Urothelium cell line (cell line): ENCODE data around the gene COL25A1.

Experiments
- DNase-seq: peaks from one replicate; pipeline ENCODE4 v3.0.0; 2011; ENCODE audit warnings: low spot score, mixed read lengths
- FAIRE-seq: peaks from 2 replicates; lab custom pipeline; 2011; peaks lifted over from hg19 to GRCh38; lab: Jason Lieb, UNC

The COL25A1 gene

DNA sequence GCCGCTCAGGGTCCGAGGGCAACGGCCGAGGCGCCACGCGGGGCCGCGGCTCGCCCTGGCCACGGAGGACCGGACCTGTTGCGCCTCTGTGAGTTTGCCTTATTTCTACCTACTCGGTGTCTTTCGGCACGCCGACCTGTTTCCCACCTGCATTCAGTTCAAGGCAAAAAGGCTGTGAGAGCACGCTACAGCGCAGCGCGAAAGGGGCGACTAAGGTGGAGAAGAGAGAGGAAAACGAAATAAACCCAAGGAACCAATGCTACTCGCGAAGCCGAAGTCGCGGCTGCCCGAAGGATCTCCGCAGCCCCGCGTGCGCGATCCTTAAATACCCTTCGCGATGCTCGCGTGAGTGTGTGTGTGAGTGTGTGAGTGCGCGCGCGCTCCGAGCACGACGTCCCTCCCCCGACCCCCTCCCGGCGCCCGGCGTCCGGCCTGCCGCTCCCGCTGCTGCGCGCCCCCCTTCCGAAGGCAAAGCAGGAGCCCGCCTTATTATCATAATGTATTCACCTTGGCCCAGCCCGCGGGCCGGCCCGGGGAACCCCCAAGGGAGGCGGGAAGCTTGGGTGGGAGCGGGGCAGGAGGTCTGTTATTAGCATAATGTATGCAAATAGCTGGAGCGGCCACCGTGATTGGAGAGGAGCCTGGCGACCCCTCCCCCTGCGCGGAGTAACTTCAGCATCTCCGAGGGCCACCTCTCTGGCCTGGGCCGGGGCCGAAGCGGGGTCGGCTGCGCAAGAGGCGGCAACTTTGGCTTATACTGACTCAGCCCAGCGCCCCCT, at the start of gene COL25A1:
COL25A1 (minus strand) TSS at position 298 of the 779 bp plus-strand sequence.
- DNase-seq (no peak), FAIRE-seq (no peak)

DNA sequence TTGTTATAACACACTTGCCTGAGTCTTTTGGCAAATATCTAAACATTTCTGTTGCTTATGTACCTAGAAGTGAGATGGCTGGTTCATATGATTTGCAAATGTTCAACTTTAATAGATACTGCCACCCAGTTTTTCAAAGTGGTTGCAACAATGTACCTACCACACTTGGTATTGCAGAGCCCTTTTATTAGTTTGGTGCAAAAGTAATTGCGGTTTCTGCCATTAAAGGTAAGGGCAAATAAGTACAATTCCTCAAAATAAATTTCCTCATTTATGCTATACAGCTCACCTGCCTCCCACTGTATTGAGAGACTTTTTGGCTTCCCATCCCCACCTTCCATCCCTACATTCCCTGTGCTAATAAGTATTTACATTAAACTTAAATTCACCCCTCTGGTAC, 47.7 kb upstream of the COL25A1 start:
- DNase-seq (no peak), FAIRE-seq (no peak)

DNA sequence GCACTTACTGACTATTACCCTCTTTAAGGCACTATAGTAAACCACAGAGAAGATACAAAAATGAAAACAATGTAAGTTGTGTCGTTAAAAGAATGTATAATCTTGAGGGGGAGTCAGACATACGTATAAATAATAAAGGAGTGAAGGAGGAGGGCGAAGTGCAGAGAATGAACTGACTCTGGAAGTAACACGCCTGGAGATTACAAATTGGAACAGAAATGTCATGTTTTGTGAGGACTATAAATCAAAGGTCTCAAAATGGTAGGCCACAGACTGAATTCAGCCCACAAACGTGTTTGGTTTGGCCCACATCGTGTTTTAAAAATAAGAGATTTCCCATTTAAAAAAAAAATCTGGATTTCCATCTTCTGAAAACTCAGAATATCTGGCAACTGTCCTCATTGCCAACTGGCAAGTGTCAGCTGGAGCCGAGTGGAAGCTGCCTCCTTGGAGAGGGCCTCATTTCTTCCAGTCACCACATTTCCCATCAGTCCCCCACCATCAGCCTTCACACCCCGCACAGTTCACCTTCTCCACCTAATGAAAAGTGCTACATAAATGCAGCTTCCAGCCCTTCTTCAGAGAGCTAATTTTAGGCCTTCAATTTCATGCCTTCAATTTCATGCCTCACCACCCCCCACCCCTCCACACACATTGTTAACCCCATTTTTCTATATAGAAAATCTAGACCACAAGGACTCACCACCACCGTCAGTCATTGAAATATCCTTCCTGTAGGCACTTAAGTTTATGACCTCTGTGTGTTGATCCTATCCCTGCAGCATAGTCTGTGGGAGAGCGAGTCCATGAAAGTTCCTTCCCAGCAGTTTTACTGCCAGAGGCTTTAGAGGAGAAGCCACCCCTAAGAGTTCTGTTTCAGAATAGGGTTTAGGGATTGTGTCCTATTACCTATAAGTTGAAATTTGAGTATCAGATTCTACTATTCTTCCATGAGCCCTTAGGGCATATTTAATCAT, 32.0 kb upstream of the COL25A1 start:
- DNase-seq, result no peak
- no peak for FAIRE-seq

DNA sequence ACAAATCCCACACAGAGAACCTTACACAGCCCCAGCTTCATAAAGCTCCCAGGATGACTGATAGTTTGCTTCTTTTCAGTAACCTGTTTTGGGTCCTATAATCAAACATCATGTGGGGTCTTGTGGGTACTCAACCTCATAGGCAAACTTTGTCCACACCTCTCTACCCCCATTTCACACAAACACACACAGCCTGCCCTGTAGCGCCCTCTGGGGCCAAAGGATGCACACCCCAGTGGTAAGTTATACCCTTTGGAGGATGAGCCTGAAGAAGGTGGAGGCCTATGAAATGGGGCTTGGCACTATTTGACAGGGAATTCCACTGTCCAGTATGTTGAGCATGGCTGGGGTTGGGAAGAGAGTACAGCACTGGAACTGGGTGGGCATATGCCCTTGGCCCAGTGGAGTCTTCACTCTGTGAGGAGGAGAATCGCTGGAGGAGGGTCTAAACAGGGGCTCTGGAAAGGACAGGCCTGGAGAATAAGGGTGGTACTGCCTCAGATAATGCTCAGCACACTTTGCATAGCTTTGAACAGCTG, 30.5 kb upstream of the COL25A1 start:
- DNase-seq, result no peak
- FAIRE-seq, result no peak

DNA sequence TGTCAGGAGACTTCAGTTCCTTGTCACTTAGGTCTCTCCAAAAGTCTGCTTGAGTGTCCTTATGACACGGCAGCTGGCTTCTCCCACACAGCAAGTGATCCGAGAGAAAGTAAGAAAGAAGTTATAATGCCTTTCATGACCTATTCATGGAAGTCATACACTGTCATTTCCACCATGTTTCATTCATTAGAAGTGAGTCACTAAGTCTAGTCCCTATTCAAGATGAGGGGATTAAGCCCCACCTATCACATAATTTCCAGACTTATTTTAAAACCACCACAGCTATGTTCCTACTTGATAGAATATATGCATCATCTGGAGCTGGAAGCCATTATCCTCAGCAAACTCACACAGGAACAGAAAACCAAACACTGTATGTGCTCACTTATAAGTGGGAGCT, 25.2 kb upstream of the COL25A1 start:
- DNase-seq (no peak), FAIRE-seq (no peak)

DNA sequence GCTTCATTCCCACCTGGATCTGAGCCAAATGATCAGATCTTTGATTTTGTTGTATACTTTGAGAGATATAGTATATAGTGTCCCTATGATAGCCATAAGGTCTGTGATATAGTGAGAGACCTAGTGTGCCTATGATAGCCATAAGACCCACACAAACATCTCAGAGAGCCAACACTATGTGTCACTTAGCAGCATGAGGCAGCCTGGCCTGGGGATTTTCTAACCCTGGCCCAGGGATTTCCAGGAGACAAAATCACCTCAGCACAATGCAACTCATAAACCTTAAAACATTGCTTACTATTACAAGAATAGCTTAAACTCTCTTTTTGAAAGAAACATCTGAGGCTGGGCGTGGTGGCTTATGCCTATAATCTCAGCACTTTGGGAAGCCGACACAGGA, 23.2 kb upstream of the COL25A1 start:
- FAIRE-seq (no peak), DNase-seq (no peak)

DNA sequence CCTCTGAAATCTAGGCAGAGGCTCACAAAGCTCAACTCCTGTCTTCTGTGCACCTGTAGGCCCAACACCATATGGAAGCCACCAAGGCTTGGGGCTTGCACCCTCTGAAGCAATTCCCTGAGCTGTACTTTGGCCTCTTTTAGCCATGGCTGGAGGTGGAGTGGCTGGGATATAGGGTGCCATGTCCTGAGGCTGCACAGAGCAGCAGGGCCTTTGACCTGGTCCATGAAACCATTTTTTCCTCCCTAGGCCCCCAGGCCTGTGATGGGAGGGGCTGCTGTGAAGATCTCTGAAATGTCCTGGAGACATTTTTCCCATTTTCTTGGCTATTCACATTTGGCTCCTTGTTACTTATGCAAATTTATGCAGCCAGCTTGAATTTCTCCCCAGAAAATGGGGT, 20.9 kb upstream of the COL25A1 start:
- DNase-seq (no peak), FAIRE-seq (no peak)

DNA sequence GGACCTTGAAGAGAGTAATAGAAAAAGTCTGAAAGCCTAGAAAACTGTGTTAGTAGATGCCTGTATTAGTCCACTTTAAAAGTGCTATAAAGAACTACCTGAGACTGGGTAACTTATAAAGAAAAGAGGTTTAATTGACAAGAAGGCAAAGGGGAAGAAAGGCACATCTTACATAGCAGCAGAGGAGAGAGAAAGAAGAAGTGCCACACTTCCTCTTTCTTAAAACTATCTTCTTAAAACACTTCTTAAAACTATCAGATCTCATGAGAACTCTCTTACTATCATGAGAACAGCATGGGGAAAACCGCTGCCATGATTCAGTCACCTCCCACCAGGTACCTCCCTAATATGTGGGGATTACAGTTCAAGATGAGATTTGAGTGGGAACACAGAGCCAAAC, 18.8 kb upstream of the COL25A1 start:
- DNase-seq, result no peak
- FAIRE-seq, result no peak

DNA sequence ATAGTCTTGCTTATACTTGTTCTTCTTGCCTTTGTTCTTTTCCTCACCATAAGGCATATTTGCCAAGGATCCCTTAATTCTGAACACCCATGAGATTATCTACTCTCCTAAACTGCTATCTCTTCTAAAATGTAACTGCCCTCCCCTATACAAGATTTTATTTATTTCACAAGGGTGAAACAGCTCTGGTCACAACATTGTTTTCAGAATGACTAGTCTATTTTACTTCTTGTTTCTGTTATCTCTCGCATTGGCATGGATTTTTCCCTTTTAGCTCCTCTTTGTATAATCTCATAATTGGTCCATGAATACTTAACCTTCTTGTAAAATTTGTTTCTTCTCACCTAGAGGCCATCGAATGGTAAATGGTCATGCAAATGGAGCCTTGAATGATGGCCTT, 17.2 kb upstream of the COL25A1 start:
- FAIRE-seq (no peak), DNase-seq (no peak)

DNA sequence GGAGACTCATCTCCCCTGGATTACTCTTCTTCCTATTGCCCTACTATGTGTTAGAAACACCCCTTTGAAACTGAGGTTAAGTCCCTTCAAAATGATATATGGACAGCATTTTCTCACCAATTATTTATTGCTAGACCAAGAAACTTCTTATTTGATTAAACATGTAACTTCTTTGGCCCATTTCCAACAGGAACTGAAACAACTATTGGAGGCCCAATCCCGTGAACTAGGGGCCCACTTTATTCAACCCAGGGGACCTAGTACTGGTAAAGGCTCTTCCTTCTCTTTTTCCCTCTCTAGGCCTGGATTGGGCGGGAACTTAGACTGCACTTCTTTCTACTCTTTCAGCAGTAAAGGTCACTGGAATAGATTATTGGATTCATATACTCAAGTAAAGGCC, 16.7 kb upstream of the COL25A1 start:
- no peak for FAIRE-seq
- DNase-seq, result no peak

DNA sequence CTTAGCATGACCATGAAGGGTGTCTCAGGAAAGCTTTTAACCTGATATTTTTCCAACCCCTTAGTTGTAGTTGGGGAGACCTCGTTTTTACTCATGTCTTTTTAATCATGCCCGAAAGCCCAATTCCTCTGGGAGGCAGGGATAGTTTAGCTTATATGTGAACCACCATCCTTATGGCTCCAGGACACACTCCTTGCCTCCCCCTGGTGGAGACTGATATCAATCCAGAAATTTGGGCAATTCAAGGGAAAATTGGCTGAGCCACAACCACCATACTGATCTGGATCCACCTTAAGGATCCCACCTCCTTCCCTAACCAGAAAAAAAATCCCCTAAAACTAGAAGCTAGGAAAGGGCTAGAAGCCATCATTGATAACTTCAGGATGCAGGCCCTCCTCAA, 13.4 kb upstream of the COL25A1 start:
- FAIRE-seq, result no peak
- DNase-seq, result no peak

DNA sequence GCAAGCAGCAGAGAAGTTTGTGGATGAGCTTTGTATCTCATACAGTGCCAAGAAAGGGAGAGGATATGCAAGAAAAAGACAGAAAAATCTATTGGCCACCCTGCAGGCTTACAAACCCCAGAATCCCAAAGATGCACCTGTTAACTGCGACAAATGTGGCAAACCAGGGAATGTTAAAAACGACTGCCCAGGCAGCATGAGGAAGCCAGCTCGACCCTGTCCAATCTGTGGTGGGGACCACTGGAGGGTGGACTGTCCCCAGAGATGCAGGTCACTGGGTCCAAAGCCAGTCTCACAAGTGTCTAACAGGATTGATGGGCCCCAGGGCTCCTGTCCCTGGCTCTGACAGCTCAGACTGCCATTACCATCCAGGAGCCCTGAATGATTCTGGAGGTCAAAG, 12.9 kb upstream of the COL25A1 start:
- no peak for FAIRE-seq
- DNase-seq, result no peak

DNA sequence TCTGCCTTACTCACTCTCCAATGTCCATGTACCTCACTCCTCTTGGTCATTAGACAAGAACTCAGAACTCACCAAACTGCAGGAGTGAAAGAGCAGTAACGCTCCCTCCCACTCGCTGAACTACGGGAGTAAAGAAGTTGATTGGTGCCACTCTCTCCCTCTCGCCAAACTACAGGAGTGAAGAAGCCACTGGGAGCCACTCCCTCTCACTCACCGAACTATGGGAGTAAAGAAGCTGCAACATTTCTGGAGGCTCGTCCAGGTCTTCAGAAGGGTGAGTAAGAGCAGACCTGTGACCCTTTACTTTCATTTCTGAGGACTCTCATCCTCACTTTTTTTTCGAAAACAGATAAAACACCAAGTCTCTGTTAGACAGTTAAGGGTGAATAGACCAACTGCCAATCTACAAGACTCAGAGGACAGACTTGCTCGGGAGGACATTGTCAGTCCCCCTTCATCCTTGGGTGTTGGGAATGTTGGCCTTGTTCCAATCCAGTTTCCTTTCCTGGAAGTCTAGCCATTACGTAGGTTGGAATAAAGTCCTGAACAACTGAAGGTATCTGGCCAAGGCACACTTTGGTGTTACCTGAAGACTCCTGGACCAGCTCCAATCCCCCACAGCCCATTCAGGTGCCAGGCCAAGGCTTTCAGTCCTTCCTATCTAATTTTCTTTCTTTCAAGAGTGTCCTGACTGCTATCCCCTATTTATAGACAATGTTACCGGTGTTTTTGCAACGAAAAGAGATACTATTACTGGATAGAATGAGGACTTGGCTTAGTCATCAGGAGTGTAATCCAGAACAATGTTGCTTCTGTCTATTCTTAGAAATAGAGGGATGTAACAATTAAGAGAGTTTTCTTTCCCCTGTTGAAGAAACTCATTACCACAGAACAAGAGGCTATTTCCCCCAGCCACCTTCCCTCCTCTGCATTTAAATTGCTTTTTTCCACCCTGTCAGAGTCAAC, 11.0 kb upstream of the COL25A1 start:
- FAIRE-seq (no peak), DNase-seq (no peak)

DNA sequence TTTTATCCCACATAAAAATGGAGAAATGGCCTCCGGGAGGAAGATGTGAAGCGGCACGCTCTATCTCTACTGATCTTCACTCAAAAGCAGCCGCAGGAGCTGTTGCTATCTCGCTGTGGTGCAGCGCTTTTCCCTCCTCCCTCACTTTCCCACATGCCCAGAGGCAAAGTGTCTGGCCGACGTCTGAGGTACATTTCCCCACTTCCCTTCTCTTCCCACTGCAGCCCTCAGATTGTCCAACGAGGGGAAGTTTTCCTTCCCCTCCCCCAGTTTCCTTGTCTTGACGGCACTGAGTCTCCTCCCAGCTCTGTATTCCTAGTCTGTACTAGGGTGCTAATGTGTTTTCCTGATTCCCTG, 660 bp upstream of the COL25A1 start:
- no peak for FAIRE-seq
- DNase-seq, result no peak

DNA sequence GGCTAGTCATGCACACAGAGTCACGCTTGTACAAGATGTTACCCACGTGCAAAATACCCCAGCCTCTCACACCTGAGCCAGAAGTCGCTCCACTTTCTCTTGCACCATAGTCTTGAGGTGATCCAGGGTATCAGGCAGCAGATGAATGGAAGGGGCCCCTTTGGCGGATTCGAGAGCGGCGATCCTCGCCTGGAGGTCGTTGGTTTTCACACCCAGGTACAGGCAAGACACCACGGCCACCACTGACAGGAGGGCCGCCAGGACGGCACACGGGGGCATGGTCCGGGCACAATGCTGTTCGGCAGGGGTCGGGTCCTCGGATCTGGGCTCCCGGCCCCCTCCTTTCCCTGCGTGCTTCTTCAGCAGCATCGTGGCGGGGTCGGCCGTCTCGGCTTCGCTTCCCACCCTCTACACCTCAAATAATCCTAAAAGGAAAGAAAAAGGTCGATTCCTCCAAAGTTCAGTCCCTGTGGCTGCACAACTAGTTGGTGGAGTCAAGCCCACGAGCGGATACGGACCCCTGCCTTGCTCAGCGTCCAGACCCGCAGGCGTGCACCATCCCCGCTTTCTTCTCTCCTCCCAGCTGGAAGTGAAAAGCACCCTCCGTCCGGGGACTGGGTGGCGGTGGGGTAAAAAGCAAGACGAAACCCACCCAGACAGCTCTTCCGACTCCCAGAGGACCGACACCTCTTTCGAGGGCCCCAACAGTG, 652 bp downstream of the COL25A1 start:
- no peak for DNase-seq
- FAIRE-seq, result no peak

DNA sequence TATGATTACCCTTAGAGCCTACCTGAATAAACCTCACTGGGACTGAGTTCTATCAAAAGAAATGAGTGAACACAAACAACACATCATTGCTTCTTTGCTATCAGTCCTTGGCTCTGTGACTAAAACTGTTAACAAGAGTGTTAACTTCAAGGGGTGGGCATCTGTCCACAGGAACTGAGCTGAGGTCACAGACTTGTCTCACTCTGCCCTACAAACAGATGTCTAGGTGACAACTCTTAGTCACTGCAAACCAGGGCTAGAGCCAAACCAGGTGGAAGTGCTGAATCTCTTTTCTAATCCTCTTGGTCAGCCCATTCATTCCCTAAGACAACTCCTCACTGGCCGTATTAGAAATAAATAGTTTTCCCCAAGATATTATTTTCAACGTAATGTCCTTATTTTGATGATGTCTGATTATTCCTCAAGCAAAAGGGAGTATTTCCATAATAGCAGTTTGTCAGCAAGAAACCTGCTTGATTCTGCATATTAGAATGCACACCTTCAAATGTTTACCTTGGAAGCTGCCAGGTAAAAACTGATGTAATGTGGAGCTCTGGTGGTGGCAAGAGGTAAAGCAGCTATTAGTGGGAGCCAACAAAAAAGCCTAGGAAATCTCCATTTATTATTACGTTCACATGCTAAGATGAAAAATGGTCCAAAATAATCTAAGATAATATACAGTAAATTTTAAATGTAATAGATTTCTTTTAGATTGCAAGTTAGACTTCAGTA, 4.0 kb downstream of the COL25A1 start:
- FAIRE-seq (no peak), DNase-seq (no peak)

DNA sequence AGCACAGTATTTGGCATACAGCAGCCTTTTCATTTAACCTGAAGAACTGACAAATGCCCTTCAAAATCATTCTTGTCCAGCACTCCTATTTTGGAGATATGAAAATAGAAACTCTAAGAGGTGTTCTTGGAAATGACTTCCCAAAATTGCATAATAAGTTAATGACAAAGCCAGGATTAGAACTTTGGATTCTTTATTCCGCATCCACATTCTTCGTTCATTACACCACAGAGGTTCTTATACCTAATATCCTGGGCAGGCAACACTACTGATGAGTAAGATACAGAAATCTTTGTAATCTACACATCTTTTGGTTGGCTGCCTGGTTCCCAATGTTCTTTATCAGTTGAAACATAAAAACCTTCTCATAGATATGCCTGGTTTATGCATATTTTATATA, 5.9 kb downstream of the COL25A1 start:
- no peak for DNase-seq
- no peak for FAIRE-seq

DNA sequence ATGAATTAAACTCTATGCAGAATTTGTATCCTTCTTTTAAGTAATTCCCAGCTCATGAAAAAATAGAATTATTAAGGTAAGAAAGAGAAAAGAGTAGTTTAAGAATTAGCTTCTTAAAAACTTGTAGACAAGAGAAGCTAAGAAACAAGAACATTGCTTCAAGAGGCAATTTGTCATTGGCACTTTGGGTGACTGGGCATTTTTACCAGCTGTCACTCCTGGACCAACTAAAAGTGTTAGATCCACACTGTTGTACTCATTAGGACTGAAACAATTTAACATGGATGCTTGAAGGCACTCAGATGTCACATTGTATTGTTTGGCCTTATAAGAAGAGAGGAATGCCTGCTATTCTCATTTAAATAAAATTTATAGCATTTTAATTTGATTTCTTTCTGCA, 7.4 kb downstream of the COL25A1 start:
- DNase-seq (no peak), FAIRE-seq (no peak)

DNA sequence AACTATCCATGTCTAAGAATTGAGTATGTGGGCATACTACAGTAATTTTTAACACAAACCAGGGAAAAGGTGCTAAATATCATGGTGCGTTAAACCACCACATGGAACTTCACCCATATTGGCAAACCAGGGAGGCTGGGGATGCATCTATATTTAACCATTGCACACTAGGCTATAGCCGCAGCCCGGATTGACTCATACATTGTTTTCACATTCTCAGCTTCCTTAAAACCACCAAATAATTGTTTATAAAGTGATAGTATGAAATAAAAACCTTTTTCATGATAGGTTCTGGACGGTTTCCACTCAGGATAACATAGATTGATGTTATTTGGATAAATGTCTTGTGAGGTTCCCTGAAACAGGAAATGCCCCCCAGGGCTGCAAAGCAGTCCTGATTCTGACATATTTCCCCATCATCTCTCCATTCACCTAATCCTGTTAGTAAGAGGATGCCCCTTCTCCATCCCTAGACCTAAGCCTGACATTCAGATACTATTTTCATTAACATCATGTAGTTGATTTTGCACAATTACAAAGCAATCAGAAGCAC, 7.9 kb downstream of the COL25A1 start:
- DNase-seq, result no peak

More for the DNA sequence above, 7.9 kb downstream of the COL25A1 start:
- no peak for FAIRE-seq
